GM18873 (cell line): ENCODE measurements around the gene TGFA.

Experiments used
- ATAC-seq: cut with Tn5 transposase; IDR thresholded peaks from one replicate; pipeline ENCODE4 v1.9.1; 2021; ENCODE audit warnings: mild to moderate bottlenecking, moderate library complexity, moderate number of reproducible peaks; ENCODE audit not compliant: unreplicated experiment, low FRiP score

TGFA gene

DNA sequence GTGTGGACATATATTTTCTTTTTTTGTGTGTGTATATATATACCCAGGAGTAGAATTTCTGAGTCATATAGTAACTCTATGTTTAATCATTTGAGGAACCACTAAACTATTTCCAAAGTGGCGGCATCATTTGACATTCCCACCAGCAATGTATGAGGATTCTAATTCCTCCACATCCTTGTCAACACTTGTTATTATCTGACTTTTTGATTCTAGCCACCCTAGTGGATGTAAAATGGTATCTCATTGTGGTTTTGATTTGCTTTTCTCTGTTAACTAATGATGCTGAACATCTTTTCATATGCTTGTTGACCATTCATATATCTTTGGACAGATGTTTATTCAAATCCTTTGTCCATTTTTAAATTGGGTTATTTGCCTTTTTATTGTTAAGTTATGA is 120.3 kb downstream of the TGFA start:
- ATAC-seq: no peak

DNA sequence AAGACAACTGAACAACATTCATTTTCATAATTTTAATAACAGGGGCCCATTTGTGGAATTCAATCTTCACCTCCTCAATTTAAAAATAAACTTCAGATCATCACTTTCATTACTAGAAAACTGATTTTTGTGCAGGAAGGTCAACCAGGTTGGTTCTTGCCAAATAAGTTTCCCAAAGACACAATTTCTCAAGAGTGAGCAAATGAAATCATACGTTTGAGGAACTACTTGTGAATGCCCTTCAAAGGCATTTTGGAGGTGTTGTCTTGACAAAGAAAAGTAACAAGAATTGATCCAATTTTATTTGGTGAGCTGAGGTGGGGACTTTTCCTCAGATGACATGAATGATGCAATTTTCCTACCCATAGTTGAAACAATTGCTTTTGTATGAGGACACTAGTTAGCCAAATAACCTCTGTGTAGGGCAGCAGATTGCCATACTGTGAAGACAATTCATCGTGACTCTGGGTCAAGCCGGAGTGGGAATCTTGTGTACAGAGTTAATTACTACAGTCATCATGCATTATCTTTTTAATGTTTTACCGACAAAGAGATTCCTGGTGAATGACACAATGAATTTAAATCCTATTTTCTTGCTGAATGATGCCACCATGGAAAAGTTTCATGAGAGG is 121.8 kb downstream of the TGFA start:
- ATAC-seq: no peak

DNA sequence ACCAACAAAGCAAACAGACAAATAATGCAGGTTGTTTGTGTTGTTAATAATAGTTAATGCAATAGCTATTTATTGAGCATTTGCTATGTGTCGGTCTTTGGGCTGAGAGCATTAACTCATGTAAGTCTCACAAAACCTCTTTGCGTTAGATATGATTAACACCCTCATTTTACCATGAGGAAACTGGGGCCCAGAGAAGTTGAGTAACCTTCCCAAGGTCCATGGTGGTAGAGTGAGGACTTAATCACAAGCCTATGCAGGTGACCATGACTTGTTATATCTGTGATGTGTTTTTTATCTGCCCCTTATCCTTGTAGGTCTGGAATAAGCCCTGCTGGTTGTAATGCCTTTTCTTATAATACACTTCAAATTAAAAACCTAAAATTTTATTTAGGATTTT is 127.3 kb downstream of the TGFA start:
- no peak for ATAC-seq

DNA sequence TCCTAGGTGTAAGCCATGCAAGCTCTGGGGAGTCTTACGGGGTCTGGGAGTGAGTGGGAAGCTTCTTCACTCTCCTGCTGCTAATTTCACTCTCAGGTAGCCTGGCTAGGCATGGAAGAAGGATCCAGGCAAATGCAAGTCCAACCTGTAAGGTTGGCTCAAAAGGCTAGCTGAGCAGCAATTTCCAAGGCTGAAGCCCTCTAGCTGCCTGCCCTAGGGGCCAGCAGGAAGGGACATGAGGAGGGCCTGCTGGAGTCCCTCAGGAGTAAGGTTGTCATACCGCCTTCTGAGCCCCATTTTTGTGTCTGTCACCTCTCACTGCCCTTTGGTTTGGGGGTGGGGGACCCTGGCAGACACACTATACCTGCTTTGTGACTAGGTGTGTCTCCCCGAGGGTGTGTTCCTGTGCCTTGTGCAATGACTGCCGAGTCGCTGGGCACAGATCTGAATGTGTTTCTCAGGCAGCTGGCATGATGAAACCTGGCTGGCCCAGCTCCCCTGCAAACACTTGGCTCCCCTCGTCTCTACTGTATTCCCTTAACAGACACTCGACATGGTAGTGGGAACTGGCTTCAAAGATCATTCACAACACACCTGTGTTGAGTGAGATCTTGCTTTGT is 127.8 kb downstream of the TGFA start:
- no peak for ATAC-seq

DNA sequence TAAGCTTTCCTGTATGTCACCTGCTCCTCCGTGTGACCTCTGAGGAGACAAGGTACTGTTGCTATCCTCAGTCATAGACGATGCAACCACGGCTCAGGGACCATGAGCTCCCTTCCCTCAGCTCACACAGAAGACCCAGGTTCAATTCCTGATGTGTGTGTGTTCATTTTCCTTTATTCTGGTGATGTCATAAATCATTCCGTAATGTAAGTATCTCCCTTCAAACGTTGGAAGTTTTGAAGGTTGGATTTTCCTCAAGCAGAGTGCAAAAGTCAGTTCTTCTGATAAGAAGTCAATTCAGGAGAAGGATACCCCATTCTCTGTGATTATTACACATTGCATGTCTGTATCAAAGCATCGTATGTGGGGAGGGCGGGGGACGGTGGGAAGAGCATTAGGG is 132.9 kb downstream of the TGFA start:
- no peak for ATAC-seq

DNA sequence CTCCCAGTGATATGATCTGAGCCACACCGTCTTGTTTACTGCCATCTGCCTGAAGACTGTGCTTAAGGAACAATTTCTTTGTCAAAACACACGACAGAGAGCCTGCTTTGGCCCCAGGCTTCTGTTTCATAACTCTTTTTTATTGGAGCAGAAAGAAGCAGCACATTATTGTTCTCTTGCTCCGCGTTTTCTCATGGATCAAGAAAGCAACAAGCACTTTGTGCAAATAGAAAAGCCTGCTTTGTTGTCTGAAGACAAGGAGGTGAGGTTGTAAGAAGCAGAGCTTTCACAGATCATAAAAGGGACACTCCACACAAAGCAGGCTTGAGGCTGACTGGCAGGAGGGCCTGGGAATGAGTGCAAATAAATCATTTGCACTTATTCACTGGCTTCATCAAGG is 133.5 kb downstream of the TGFA start:
- ATAC-seq: no peak

DNA sequence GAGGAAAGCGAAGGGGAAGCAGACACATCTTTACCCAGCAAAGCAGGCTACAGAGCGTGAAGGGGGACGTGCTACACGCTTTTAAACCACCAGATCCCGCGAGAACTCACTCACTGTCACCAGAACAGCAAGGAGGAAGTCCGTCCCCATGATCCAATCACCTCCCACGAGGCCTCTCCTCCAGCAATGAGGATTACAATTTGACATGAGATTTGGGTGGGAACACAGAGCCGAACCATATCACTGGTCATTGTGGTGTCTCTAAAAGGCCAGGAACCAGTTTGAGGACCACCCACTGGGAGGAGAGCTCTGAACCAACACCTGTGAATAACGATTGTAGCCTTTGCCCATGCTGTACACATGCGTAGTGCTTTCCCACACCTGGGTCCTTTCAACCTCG is 135.1 kb downstream of the TGFA start:
- no peak for ATAC-seq

DNA sequence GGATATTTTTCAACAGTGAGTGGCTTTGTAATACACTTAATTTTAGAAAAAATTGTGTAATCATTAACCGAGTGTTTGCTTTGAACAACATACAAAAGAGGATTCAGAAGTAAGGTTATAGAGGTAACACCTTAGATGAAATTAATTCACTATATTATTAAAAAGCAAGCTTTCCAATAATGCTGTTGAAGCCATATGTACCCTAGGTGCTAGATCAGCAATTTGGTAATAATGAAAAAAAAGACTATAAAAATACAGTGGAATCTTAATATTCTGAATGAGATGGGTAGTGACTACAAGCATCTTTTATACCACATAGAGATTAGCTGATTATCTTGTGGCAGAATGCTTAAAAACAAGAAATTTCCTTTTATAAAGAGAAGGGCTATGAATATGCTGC is 136.6 kb downstream of the TGFA start:
- ATAC-seq: no peak

DNA sequence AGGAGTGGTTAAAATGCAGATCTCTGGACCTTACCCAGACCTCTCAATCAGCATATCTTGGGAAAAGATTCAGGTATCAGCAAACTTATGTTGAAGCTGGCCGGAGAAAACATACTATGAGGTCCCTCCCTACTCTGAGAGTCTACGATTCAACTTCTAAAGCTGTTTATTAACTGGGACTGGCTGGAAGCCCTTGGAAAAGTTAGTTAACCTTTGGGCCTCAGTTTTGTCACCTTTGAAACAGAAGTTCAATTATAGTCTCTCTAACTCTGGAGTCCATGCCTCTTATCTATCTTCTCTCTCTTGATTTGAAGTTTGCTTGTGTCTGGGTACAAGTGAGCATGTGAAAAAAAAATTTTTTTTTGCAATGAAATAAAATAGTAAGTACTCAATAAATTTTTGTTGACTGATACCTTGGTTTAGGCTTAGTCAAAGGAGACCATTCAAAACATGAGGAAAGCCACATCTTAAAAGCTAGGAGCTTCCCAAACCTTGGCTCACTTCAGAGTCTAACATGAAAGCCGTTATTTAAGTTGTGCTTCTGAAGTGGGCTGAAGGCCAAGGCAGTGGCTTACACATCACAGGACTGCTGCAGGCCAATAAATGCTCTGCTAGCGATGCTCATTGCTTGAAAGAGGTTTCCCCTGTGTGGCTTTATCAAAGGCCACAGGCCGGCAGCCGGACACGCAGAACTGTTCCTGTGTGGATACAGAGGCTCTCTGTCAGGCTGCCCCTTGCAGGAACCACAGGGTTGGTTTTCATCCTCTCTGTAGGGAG is 141.1 kb downstream of the TGFA start:
- no peak for ATAC-seq

DNA sequence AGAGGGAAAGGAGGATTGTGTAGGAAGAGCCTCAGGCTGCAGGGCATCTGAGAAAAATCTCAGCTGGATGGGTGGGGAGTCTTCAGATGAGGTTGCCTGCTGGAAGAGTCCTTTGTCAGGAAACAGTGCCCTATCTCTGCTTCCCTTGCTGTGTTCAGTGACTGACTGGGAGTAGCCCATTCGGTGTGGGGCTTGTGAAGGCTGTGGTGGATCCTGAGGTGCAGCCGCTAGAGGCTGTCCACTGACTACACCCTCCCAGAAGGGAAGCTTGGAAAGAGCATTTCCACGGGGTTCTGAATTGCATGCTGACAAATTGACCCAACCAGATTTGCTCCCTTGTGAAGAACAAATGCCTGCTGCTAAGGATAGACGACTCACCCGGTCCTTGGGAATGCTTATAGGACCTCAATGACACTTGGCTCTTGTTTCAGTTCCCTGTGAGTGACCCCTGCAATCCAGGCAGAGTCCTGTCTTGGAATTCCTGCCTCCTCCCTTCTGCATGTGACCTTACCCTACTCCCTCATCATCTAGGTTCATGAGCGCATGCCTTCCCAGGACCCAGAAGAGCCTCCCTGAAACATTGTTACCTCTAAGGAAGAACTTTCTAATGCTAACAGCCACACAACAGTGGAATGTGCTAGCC is 142.0 kb downstream of the TGFA start:
- no peak for ATAC-seq

DNA sequence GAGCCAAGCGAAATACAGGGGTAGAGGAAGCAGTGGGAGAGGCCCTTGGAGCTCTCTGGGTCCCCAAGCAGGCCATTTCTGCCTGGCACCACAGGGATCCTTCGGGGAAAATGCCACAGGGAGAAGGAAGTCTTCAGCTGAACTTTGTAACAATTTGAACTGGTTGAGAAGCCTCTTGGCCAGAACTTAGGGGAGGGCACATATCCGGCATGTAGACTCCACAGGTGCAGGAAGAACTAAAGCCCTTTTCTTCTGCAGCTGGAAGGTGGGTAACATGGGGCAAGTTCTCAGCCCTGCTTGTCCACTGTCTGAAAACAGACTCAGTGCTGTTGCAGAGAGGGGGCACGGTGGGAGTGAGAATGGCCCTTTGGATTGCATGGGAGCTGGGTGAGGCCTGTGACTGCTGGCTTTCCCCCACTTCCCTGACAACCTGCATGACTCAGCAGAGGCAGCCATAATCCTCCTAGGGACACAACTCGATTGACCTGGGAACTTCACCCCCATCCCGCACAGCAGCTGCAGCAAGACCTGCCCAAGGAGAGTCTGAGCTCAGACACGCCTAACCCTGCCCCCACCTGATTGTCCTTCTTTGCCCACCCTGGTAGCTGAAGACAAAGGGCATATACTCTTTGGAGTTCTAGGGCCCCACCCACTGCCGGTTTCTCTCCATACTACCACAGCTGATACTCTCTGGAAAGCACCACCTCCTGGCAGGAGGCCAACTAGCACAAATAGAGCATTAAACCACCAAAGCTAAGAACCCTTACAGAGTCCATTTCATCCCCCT is 150.2 kb downstream of the TGFA start:
- ATAC-seq: no peak

DNA sequence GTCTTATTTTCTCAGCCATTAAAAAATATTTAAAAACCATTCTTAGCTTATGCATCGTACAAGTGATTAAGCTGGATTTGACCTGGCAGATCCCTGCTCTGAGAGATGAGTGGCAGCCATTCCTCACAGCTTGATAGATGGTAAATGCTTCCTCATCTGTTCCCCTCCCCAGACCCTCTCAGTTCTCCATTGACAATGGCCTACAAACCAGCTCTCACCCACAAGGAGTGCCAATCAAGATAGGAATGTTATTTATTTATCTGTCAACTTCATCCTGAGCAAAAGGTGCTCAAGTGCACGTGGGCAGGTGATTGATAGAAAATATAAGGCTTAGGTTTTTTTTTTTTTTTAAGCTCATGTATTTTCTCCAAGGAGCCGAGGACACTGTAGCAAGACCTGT is 153.1 kb downstream of the TGFA start:
- no peak for ATAC-seq

DNA sequence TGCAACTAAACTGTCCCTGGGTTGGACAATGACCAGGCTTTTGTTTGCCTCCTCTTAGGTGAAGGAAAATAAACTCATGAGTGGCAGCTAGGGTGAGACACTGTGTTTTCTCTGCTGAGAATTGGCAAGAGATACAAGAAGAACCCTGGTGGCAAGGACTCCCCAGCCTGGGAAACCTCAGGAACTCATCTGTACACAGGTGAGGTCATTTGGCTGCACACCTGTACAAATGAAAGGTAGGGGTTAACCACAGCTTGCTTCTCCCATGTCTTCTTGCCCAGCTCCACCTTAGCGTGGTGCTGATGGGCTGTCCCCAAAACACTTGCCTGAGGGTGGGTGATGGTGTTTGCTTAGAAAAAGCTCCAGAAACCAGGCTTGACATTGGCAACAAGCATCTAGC is 154.6 kb downstream of the TGFA start:
- ATAC-seq: no peak
